Hair follicular keratinocyte (primary cell): ENCODE results near the gene MLLT11. TPM values are rescaled to one million over a fixed set of nuclear protein-coding genes. Genes with fewer than 3 reads are reported as not detected.

ENCODE experiments used
- total RNA-seq: library from RNA; depleted of rRNA; stranded (reverse); fragments of >200 nt; gene quantifications from 2 replicates; pipeline ENCODE4 v1.2.3, GENCODE V29; 2015

MLLT11 gene, protein sequence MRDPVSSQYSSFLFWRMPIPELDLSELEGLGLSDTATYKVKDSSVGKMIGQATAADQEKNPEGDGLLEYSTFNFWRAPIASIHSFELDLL
- 9.3 and 9.6 TPM in 2 replicates for total RNA-seq

DNA sequence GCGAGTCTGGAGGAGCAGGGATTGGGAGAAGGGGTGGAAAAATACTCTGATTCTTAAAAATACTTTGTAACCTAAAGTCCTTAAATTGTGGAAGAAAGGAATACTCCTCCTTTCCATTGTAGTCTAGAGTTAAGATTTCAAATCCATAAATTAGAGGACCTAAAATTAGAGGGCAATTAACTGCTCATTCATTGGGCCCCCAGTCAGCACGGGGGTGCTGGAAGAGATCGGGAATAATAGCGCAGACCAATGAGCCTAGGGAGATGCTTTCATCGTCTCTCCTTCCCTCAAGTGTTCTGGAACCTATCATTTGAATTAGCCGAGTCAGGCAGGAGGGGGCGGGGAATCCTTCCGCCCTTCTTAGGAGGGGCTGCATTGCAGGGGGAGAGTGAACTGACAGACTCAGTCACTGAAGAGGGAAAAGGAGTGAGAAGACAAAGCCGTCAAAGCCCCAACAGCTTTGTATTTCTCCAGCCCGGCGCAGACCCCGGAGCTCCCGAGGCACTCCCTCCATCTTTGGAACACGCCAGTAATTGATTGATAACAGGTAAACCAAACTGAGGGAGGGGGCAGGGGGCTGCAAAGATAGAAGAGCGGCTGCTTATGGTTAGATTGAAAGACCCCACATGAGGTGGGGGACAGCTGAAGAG is at the start of gene MLLT11:
MLLT11 (plus strand) TSS at position 391 of the 650 bp plus-strand sequence. CDS start 6,828 bp downstream, outside the sequence.

DNA sequence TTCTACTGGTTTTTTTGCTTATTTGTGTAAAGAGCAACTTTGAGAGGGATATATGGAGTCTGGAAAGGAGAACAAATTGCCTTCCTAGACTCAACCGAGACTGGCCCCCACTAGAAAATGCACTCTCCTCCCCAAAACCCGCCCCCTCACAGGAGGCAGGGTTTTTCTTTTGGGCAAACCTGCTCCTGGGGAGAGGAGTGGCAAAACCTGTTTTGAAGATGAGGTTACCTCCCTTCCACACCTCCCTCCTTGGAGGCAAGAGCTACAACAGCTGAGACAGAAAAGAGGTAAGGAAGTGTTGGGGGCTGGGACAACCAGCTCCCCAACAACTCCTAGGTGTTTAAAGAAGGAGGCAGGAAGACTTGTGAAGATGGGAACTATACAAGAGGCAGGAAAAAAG is 23.8 kb upstream of the MLLT11 start, which contains the start of gene BNIPL:
BNIPL (plus strand) TSS at position 231 of the 400 bp plus-strand sequence; CDS start at position 371, 140 bp downstream.

DNA sequence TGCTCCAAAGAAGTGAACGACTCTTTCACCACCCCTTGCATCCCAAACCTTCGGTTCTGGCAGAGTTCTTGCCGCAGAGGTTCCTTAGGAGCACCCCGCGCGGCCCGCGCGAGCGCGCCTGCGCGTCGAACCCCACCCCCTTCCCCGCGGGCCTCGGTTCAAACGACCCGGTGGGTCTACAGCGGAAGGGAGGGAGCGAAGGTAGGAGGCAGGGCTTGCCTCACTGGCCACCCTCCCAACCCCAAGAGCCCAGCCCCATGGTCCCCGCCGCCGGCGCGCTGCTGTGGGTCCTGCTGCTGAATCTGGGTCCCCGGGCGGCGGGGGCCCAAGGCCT is 12.6 kb upstream of the MLLT11 start, which contains the start of gene C1orf56:
C1orf56 (plus strand) TSS at position 161 of the 334 bp plus-strand sequence; CDS start at position 258, 97 bp downstream.

DNA sequence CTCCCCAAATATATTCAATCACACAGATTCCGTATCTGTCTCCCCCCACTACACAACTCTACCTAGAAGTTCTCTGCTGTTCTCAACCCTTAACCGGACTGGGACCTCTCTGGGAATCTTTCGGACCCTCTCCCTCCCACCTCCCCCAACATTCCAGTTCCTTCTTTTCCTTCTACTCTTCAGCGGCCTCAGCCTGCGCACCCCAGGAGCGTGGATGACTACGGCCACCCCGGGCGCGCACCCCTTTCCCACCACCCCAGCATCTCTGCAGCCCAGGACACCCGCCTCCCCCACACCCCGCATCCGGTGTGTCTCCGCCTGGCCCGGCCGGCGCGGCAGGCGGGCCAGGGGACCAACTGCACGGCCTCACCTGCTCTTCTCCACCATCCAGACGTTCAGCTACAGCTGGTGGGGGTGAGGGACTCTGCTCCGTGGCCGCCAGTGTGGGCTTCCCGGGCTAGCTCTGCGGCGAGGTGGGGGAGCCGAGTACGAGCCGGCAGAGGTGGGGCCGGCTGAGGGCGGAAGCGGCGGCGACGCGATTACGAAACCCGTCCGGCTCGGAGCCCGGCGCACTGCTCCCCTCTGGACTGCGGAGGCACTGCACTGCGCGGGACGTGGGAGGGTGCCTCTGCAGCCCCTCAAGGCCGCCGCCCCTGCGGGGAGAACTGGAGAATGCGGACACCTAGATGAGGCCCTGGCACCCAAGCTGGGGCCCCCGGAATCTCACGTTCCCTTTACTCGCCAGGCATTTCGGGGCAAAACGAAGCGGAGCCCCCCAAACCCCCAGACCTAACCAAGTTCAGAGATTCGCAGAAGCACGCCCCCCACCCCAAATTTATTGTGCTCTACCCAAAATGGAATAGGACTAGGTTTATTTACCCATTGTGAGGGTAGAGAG is 839 bp upstream of the MLLT11 start, which contains the start of gene CDC42SE1:
CDC42SE1 (minus strand) TSS at position 514 of the 898 bp plus-strand sequence. CDS start 3,892 bp downstream, outside the sequence.

DNA sequence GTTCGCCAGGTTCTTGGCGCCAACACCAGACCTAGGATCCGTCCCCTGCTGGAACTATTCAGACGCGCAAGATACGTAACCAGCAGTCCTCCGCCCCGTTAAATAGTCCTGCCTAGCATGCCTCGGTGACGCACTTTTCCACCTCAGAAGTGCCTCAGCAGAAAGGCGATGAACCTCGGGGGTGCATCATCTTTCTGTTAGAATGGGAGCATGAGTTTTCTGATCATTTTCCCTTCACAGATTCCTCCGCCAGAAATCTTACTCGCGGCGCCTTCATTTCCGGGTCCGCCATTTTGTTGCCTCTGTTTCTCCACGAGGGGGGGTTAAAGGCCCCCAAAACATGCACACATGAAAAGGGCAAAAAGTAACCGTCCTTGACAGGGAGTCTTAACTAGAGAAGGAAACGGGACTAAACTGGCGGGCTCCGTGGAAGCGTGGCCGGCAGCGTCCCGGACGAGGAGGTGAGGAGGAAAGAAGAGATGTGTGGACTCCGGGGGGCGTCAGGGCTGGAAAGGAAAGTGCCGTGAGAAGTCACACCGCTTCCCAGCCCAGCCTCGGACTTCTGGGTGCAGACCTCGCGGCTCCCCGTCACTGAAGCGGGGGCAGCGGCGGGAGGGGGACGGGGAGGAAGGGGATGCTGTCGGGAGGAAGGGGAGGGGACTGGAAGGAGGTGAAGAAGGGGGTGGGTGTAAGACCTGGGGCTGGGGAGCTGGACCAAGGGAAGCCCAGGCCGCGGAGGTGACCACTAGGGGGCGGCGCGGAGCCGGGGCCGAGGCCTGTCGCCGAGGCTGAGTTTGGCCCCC is 10.5 kb downstream of the MLLT11 start, which contains the start of gene GABPB2:
GABPB2 (plus strand) TSS at position 288 of the 803 bp plus-strand sequence. CDS start 17,429 bp downstream, outside the sequence.

Other genes starting within 250 kb of the MLLT11 start
- 16.7 and 19.4 TPM in 2 replicates for gene ARNT, start 183.8 kb upstream of the MLLT11 start, total RNA-seq
- not detected in 2 replicates for gene CTXND2, start 173.3 kb upstream of the MLLT11 start, total RNA-seq
- gene SETDB1, start 134.0 kb upstream of the MLLT11 start, total RNA-seq, result 18.8 and 28.3 TPM in 2 replicates
- 111 and 112 TPM in 2 replicates for gene CERS2, start 85.6 kb upstream of the MLLT11 start, total RNA-seq
- 0.31 and 0.61 TPM in 2 replicates for gene ANXA9, start 78.1 kb upstream of the MLLT11 start, total RNA-seq
- gene MINDY1, start 53.5 kb upstream of the MLLT11 start, total RNA-seq, result 8.8 and 12.7 TPM in 2 replicates
- 11.5 and 18.2 TPM in 2 replicates for gene PRUNE1, start 51.9 kb upstream of the MLLT11 start, total RNA-seq
- gene BNIPL, start 23.8 kb upstream of the MLLT11 start, total RNA-seq, result 1.2 and 7.6 TPM in 2 replicates
- gene C1orf56, start 12.6 kb upstream of the MLLT11 start, total RNA-seq, result 0.94 and 1.7 TPM in 2 replicates
- 87.9 and 97.3 TPM in 2 replicates for gene CDC42SE1, start 775 bp upstream of the MLLT11 start, total RNA-seq
- gene GABPB2, start 10.4 kb downstream of the MLLT11 start, total RNA-seq, result 7.7 and 9.2 TPM in 2 replicates
- gene SEMA6C, start 86.2 kb downstream of the MLLT11 start, total RNA-seq, result 0.47 and 0.84 TPM in 2 replicates
- gene TNFAIP8L2, start 96.3 kb downstream of the MLLT11 start, total RNA-seq, result not detected in 2 replicates
- gene LYSMD1, start 105.5 kb downstream of the MLLT11 start, total RNA-seq, result 6.0 and 6.5 TPM in 2 replicates
- 23.0 and 39.4 TPM in 2 replicates for gene SCNM1, start 105.7 kb downstream of the MLLT11 start, total RNA-seq
- gene TMOD4, start 115.6 kb downstream of the MLLT11 start, total RNA-seq, result 1.2 TPM in 1 of 2 replicates, not detected in the other
- gene VPS72, start 129.8 kb downstream of the MLLT11 start, total RNA-seq, result 43.2 and 55.1 TPM in 2 replicates
- 40.2 and 48.3 TPM in 2 replicates for gene PIP5K1A, start 138.2 kb downstream of the MLLT11 start, total RNA-seq
- gene PSMD4, start 194.3 kb downstream of the MLLT11 start, total RNA-seq, result 121 and 161 TPM in 2 replicates
- 13.3 and 14.2 TPM in 2 replicates for gene ZNF687, start 221.9 kb downstream of the MLLT11 start, total RNA-seq